ENCODE results near the gene NKX2-4.

Gene NKX2-4

GRCh38 chr20:21353236-21353635 lies 44.1 kb downstream of the NKX2-4 start:
- Histone ChIP-seq H3K4me1 (ENCODE audit: control insufficient read depth, insufficient read depth, low read length) (no peaks in the 10 kb centered on the region), H3K27me3 (ENCODE audit: control insufficient read depth, insufficient read depth, low read length) (no peaks in the 10 kb centered on the region), H3K9ac (ENCODE audit: low read length) (no peak overlapping the region), H3K4me3 (ENCODE audit: low read length) (no peak overlapping the region), H3K36me3 (ENCODE audit: control insufficient read depth, insufficient read depth, low read length) (no peaks in the 10 kb centered on the region), H3K9me3 (ENCODE audit: control insufficient read depth, low read length) (no peaks in the 10 kb centered on the region)

GRCh38 chr20:21352703-21353102 lies 44.6 kb downstream of the NKX2-4 start:
- Histone ChIP-seq H3K9me3 (ENCODE audit: control insufficient read depth, low read length) (no peaks in the 10 kb centered on the region), H3K36me3 (ENCODE audit: control insufficient read depth, insufficient read depth, low read length) (no peaks in the 10 kb centered on the region), H3K4me3 (ENCODE audit: low read length) (no peak overlapping the region), H3K4me1 (ENCODE audit: control insufficient read depth, insufficient read depth, low read length) (no peaks in the 10 kb centered on the region), H3K9ac (ENCODE audit: low read length) (no peak overlapping the region), H3K27me3 (ENCODE audit: control insufficient read depth, insufficient read depth, low read length) (no peaks in the 10 kb centered on the region)
